Activated T-cell treated with anti-CD3 and anti-CD28 coated beads, Interleukin-2, amount 50 U/mL, for 4 hours (primary cell): ENCODE data around the gene ARFGAP3. TPM values are rescaled to one million over a fixed set of nuclear protein-coding genes. Genes with fewer than 3 reads are reported as not detected.

Source experiments
- ATAC-seq, 2 donors: fragments of 200-7000 bp; cut with Tn5 transposase; one replicate each; pipeline ENCODE4 v1.10.0; 2021
- DNase-seq: peaks from one replicate; pipeline ENCODE4 v3.0.0-alpha.2; 2020
- H3K27me3 Mint-ChIP-seq: one replicate; pipeline ENCODE4 v1.8.0; 2021; ENCODE audit warnings: low read depth, mixed read lengths
- H3K36me3 Mint-ChIP-seq: one replicate; pipeline ENCODE4 v1.8.0; 2022; ENCODE audit warnings: mixed read lengths; ENCODE audit not compliant: insufficient read depth
- H3K4me1 Mint-ChIP-seq: one replicate; pipeline ENCODE4 v1.8.0; 2021; ENCODE audit warnings: low read depth, mixed read lengths
- H3K4me3 Mint-ChIP-seq: one replicate; pipeline ENCODE4 v1.8.0; 2021; ENCODE audit warnings: mild to moderate bottlenecking, moderate library complexity, mixed read lengths
- H3K9me3 Mint-ChIP-seq: one replicate; pipeline ENCODE4 v1.8.0; 2021; ENCODE audit warnings: mixed read lengths
- total RNA-seq, 3 donors: library from RNA; stranded (reverse); gene quantifications; one replicate each; pipeline ENCODE4 v1.2.1, GENCODE V29; 2021

Gene ARFGAP3
- total RNA-seq, 3 donors from 2014 or later, result 21.6 to 34.5 (median 26.8) TPM

- H3K9me3 Mint-ChIP-seq, result no peaks in the 10 kb centered on the region
- no peak overlapping the region for H3K4me3 Mint-ChIP-seq
- ATAC-seq (no peak), DNase-seq (no peak)
- no peaks in the 10 kb centered on the region for H3K4me1 Mint-ChIP-seq
- peaks cover 15% of the 10 kb centered on the region for H3K36me3 Mint-ChIP-seq
- no peaks in the 10 kb centered on the region for H3K27me3 Mint-ChIP-seq
Observed at GRCh38 chr22:42878561-42879305, 21.7 kb upstream of the ARFGAP3 start.

GRCh38 chr22:42877597-42878340 lies 20.7 kb upstream of the ARFGAP3 start:
- no peak for DNase-seq
- ATAC-seq, result no peak

DNA sequence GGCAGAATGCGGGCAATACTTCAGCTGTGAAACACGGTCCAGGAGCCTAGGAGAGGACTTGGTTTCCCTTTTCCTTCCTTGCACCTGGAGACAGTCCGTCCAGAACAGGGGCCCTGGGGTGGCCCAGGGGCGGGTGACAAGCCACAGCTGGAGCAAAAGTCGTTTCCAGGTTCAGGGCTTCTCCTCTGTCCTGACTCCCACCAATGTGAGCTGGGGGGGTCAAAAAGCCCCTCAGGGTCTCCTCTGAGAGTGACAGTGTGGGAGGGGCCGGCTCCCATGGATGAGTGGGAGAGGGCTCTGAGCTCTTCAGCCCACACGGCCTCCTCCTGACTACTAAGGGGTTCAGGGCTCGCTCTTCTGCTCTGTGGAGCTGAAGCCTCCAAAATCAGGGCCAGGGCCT lies 20.1 kb upstream of the ARFGAP3 start:
- no peaks in the 10 kb centered on the region for H3K27me3 Mint-ChIP-seq
- no peaks in the 10 kb centered on the region for H3K4me1 Mint-ChIP-seq
- no peak overlapping the region for H3K4me3 Mint-ChIP-seq
- H3K9me3 Mint-ChIP-seq, result no peaks in the 10 kb centered on the region
- ATAC-seq, result no peak
- no peak for DNase-seq
- H3K36me3 Mint-ChIP-seq, result peaks cover 10% of the 10 kb centered on the region

More at GRCh38 chr22:42877597-42878340, 20.7 kb upstream of the ARFGAP3 start:
- Mint-ChIP-seq H3K9me3 (no peaks in the 10 kb centered on the region), H3K4me3 (no peak overlapping the region), H3K36me3 (peaks cover 10% of the 10 kb centered on the region), H3K27me3 (no peaks in the 10 kb centered on the region), H3K4me1 (no peaks in the 10 kb centered on the region)

DNA sequence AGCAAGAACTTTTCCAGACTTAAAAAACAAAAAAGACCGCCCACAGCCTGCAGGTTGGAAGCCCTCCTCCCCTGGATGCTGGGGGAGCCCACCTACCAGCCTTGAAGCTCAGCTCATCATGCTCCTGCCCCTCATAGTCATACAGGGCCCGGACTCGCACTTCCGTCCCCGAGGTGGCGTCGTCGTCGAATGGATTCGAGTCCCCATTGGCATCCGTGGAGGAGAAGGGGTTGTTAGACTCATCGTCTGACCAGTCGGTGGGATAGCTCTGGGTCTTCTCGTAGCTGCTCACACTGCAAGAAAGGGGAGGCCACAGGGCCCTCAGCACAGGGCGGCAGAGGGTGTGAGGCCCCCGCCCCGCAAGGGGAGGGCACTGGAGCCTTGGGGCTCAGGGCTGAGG lies 19.0 kb upstream of the ARFGAP3 start:
- H3K9me3 Mint-ChIP-seq, result no peaks in the 10 kb centered on the region
- no peaks in the 10 kb centered on the region for H3K4me1 Mint-ChIP-seq
- ATAC-seq, result no peak
- no peaks in the 10 kb centered on the region for H3K27me3 Mint-ChIP-seq
- DNase-seq, result no peak
- no peak overlapping the region for H3K4me3 Mint-ChIP-seq
- peaks cover 12% of the 10 kb centered on the region for H3K36me3 Mint-ChIP-seq

- Mint-ChIP-seq H3K4me1 (no peaks in the 10 kb centered on the region), H3K36me3 (peaks cover 8% of the 10 kb centered on the region), H3K9me3 (no peaks in the 10 kb centered on the region), H3K4me3 (no peak overlapping the region), H3K27me3 (no peaks in the 10 kb centered on the region)
- DNase-seq (no peak), ATAC-seq (no peak)
Observed at GRCh38 chr22:42874010-42874409, 16.9 kb upstream of the ARFGAP3 start.

GRCh38 chr22:42873356-42873755 lies 16.3 kb upstream of the ARFGAP3 start:
- DNase-seq, result no peak
- no peak overlapping the region for H3K4me3 Mint-ChIP-seq

DNA sequence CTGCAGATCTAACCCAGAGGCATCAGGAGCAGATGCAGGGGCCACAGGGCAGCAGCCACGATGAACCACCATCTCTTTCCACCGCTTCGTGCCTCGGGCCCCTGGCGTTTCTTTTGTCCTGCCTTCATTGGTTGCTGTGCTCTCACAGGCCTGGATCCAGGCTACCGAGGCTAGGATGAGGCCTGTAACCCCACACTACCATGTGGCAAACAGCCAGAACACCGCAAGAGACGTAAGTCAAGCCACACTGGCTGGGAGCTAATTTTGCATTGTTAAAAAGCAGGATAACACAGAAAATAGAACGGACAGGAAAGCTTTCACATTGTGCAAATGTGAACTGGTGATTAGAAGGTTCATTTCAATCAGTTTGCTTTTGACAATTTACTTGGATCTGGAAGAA lies 15.7 kb upstream of the ARFGAP3 start:
- Mint-ChIP-seq H3K36me3 (peaks cover 8% of the 10 kb centered on the region), H3K4me3 (no peak overlapping the region), H3K27me3 (no peaks in the 10 kb centered on the region), H3K4me1 (no peaks in the 10 kb centered on the region), H3K9me3 (no peaks in the 10 kb centered on the region)
- no peak for ATAC-seq
- DNase-seq, result no peak

More at GRCh38 chr22:42873356-42873755, 16.3 kb upstream of the ARFGAP3 start:
- no peak for ATAC-seq
- no peaks in the 10 kb centered on the region for H3K9me3 Mint-ChIP-seq
- peaks cover 8% of the 10 kb centered on the region for H3K36me3 Mint-ChIP-seq
- no peaks in the 10 kb centered on the region for H3K27me3 Mint-ChIP-seq
- no peaks in the 10 kb centered on the region for H3K4me1 Mint-ChIP-seq

DNA sequence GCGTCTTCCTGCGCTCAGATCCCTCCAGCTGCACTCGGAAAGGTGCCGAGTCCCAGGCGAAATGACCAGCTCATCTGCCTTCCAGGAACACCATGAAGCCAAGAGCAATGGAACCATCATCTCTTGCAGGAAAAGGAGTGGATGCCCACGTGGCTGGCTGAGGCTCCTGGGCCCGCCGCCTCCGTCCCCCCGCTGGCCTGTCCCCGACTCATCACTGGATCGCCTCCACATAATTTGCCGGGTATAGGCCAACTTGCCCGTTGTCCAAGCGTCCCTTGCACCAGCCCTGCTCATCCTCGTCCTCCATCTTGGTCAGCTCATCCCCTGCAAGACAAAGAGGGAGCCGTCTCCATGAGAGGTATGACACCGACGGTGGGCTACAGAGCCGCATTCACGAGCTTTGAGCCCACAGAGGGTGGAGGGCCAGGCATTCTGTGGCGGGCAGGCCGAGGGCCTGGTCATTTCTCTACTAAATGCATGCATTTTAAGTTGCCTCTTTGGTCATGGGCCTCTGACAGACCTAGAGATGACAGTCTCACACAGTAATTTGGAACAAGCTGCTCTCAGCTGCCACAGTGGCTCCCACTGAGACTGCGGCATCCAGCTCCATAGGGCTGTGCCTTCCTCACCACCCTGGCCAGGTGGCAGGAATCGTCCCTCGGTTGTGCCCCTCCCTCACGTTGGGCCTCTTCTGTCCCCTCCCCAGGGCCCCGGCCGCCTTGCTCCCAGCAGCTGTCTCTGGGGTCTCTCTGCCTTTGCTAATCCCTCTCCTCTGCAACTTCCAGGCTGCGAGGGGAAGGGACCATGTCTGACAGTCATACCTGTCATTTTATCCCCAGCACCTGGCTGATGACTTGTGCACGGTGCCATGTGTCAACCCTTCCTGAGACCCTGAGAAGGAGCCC lies 14.3 kb upstream of the ARFGAP3 start:
- Mint-ChIP-seq H3K4me1 (no peaks in the 10 kb centered on the region), H3K9me3 (no peaks in the 10 kb centered on the region), H3K27me3 (no peaks in the 10 kb centered on the region), H3K36me3 (peaks cover 3% of the 10 kb centered on the region), H3K4me3 (no peak overlapping the region)
- ATAC-seq, result no peak
- DNase-seq, result no peak

DNA sequence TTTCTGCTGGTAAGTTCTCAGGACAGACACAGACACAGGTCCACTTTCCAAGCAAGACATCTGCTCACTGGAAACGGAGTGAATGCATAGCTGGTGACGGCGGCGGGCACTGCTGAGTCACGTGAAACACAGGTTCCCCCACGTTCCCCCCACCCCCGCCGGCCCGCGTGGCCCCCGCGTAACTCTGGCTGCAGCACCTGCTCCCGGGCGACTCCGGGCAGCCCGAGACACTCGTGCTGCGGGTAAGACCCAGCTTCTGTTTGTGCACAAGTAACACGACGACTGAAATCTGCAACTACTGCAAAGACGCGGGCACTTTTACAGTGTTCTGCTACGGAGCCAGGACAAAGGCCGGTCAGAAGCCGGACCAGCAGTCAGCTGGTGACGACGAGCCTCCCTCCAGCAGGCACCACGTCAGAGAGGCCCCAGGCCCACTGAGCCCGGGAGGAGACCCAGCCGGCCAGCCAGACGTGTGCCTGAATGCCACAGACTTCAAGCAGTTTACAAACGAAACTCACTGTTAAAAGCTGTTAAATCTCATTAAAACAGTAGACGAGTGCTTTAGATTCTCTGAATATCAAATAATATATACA lies 12.9 kb upstream of the ARFGAP3 start:
- no peak for ATAC-seq
- Mint-ChIP-seq H3K9me3 (no peaks in the 10 kb centered on the region), H3K4me1 (no peaks in the 10 kb centered on the region), H3K27me3 (no peaks in the 10 kb centered on the region), H3K4me3 (no peak overlapping the region), H3K36me3 (peaks cover 3% of the 10 kb centered on the region)
- DNase-seq, result no peak

DNA sequence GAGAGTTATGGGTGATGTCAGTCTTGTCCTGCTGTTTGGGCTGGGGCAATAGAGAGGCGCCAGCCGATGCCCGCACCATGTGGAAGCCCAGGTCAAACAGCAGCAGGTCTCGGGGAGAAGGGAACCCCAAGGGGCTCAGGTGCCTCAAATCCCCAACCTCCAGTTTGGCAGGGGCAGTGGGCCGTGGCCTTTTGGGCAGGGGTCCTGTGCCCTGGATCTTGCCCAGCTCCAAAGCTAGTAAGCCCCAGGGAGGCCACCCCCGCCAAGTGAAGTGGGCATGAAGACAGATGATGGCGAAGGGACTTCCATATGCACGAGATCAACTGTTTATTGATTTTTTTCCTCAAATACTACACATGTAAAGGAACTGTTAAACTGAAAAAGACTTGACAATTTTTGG lies 12.4 kb upstream of the ARFGAP3 start:
- H3K4me3 Mint-ChIP-seq, result no peak overlapping the region
- no peaks in the 10 kb centered on the region for H3K9me3 Mint-ChIP-seq

DNA sequence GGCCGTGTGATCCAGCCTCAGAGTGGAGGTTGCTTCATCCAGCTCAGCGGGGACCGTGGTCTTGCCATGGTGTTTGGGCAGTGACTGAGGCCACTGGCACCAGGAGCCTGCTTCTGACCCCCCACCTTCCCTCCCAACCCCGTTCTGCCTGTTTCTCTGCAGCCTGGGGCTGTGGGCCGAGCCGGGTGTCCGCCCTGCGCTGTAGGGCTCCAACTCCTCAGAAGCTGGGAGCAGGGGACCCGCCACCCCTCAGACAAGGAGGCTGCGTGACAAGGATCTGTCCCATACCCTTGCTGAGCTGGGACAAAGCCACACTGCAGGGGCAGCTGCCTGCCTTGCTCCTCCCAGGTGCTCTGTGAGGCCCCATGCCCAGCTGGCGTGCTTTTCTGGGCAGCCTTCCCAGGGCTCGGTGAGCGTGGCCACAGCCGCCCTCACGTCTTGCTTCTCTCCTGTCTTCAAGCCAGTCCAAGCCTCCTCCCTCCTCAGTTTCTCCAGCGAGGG lies 11.7 kb upstream of the ARFGAP3 start:
- no peak overlapping the region for H3K4me3 Mint-ChIP-seq
- peaks cover 4% of the 10 kb centered on the region for H3K4me1 Mint-ChIP-seq
- H3K36me3 Mint-ChIP-seq, result peaks cover 3% of the 10 kb centered on the region
- no peaks in the 10 kb centered on the region for H3K9me3 Mint-ChIP-seq
- DNase-seq, result no peak
- H3K27me3 Mint-ChIP-seq, result no peaks in the 10 kb centered on the region
- ATAC-seq, result no peak

More for the DNA sequence above, 12.4 kb upstream of the ARFGAP3 start:
- Mint-ChIP-seq H3K36me3 (peaks cover 3% of the 10 kb centered on the region), H3K4me1 (peaks cover 2% of the 10 kb centered on the region), H3K27me3 (no peaks in the 10 kb centered on the region)
- DNase-seq (no peak), ATAC-seq (no peak)

GRCh38 chr22:42866100-42866499 lies 9.0 kb upstream of the ARFGAP3 start:
- Mint-ChIP-seq H3K27me3 (no peaks in the 10 kb centered on the region), H3K4me1 (peaks cover 17% of the 10 kb centered on the region), H3K9me3 (no peaks in the 10 kb centered on the region), H3K4me3 (no peak overlapping the region), H3K36me3 (peaks cover 1% of the 10 kb centered on the region)
- DNase-seq, result no peak
- no peak for ATAC-seq

DNA sequence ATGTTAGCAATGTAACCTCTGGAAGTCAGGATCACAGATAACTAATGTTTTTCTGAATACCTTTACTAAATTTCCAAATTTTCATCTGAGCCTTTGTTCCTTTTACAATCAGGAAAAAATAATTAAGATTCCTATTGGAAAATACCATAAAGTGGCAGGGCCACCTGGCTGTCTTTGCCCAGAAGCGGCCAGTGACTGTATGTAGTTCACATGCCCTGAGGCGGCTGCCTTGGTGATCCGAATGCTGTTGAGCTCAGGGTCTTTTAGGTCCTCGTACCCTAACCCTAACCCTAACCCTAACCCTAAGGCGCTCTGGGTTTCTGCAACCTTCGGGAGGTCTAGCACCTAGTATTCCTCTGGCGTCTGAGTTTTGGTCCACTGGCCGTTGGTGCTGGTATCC lies 8.5 kb upstream of the ARFGAP3 start:
- DNase-seq, result no peak
- Mint-ChIP-seq H3K9me3 (no peaks in the 10 kb centered on the region), H3K4me3 (no peak overlapping the region), H3K27me3 (no peaks in the 10 kb centered on the region), H3K36me3 (peaks cover 1% of the 10 kb centered on the region), H3K4me1 (peaks cover 19% of the 10 kb centered on the region)
- no peak for ATAC-seq
